Progenitor cell of endocrine pancreas (in vitro differentiated cells): ENCODE results near the gene PHAF1. TPM values are rescaled to one million over a fixed set of nuclear protein-coding genes. Genes with fewer than 3 reads are reported as not detected.

Experiments
- DNase-seq: peaks from one replicate; pipeline ENCODE4 v3.0.0; 2021; ENCODE audit warnings: low spot score; ENCODE audit not compliant: unreplicated experiment
- H3K27ac Mint-ChIP-seq: 2 replicates; pipeline ENCODE4 v1.8.0; 2021; ENCODE audit warnings: mild to moderate bottlenecking, moderate library complexity, mixed read lengths
- H3K27me3 Mint-ChIP-seq: 2 replicates; pipeline ENCODE4 v1.8.0; 2021; ENCODE audit warnings: mixed read lengths
- H3K36me3 Mint-ChIP-seq: 2 replicates; pipeline ENCODE4 v1.8.0; 2022; ENCODE audit warnings: mixed read lengths; ENCODE audit not compliant: insufficient read depth
- H3K4me1 Mint-ChIP-seq: 2 replicates; pipeline ENCODE4 v1.8.0; 2021; ENCODE audit warnings: low read depth, mixed read lengths
- H3K4me3 Mint-ChIP-seq: 2 replicates; pipeline ENCODE4 v1.8.0; 2021; ENCODE audit warnings: low read depth, mild to moderate bottlenecking, moderate library complexity, mixed read lengths
- H3K9me3 Mint-ChIP-seq: 2 replicates; pipeline ENCODE4 v1.8.0; 2021; ENCODE audit warnings: low read depth, mixed read lengths
- CTCF ChIP-seq: fragments of 200-600 bp; sonication (generic); IDR thresholded peaks from one replicate; pipeline ENCODE4 v1.5.0; 2021; ENCODE audit warnings: antibody characterized with exemption, mild to moderate bottlenecking; ENCODE audit not compliant: unreplicated experiment
- total RNA-seq: library from RNA; stranded (reverse); gene quantifications from 2 replicates; pipeline ENCODE4 v1.2.1, GENCODE V29; 2021

The PHAF1 gene
- total RNA-seq, 1 donor from 2014 or later: 21.0 TPM

- TF ChIP-seq CTCF: no peak
- no peak overlapping the region for H3K4me3 Mint-ChIP-seq
- H3K27me3 Mint-ChIP-seq: no peaks in the 10 kb centered on the region
- peaks cover 20% of the 10 kb centered on the region for H3K4me1 Mint-ChIP-seq
- no peak for DNase-seq
- peaks cover 2% of the 10 kb centered on the region for H3K36me3 Mint-ChIP-seq
- no peaks in the 10 kb centered on the region for H3K9me3 Mint-ChIP-seq
- H3K27ac Mint-ChIP-seq: peak overlapping the region; percentile 56
These were observed 2.3 kb downstream of the PHAF1 start for GRCh38 chr16:67111951-67112444.

- DNase-seq: no peak
- Mint-ChIP-seq H3K27ac (no peak overlapping the region), H3K9me3 (no peaks in the 10 kb centered on the region), H3K36me3 (peaks cover 2% of the 10 kb centered on the region), H3K4me1 (peaks cover 20% of the 10 kb centered on the region), H3K4me3 (no peak overlapping the region), H3K27me3 (no peaks in the 10 kb centered on the region)
- TF ChIP-seq CTCF: no peak
These were observed 3.1 kb downstream of the PHAF1 start for GRCh38 chr16:67112591-67113399.

GRCh38 chr16:67114793-67115192, 5.1 kb downstream of the PHAF1 start:
- H3K4me3 Mint-ChIP-seq: no peak overlapping the region
- H3K27me3 Mint-ChIP-seq: no peaks in the 10 kb centered on the region
- peaks cover 15% of the 10 kb centered on the region for H3K4me1 Mint-ChIP-seq
- H3K9me3 Mint-ChIP-seq: no peaks in the 10 kb centered on the region
- H3K36me3 Mint-ChIP-seq: peaks cover 2% of the 10 kb centered on the region
- no peak for TF ChIP-seq CTCF
- no peak for DNase-seq
- no peak overlapping the region for H3K27ac Mint-ChIP-seq

- Mint-ChIP-seq H3K4me1 (peaks cover 12% of the 10 kb centered on the region), H3K27ac (no peak overlapping the region), H3K27me3 (no peaks in the 10 kb centered on the region), H3K4me3 (no peak overlapping the region), H3K36me3 (peaks cover 4% of the 10 kb centered on the region), H3K9me3 (no peaks in the 10 kb centered on the region)
- TF ChIP-seq CTCF: no peak
- no peak for DNase-seq
These were observed 5.9 kb downstream of the PHAF1 start for GRCh38 chr16:67115639-67116038.

- H3K36me3 Mint-ChIP-seq: peaks cover 5% of the 10 kb centered on the region
These were observed 6.9 kb downstream of the PHAF1 start for GRCh38 chr16:67116388-67117311.

More at GRCh38 chr16:67116388-67117311, 6.9 kb downstream of the PHAF1 start:
- DNase-seq: no peak
- Mint-ChIP-seq H3K9me3 (no peaks in the 10 kb centered on the region), H3K4me1 (peaks cover 4% of the 10 kb centered on the region), H3K27ac (peak overlapping the region; percentile 21), H3K4me3 (no peak overlapping the region), H3K27me3 (no peaks in the 10 kb centered on the region)
- TF ChIP-seq CTCF: no peak
